ENCODE data around the gene RECQL5. TPM values are rescaled to one million over a fixed set of nuclear protein-coding genes. Genes with fewer than 3 reads are reported as not detected.

Gene RECQL5
- total and polyA plus RNA-seq, 7 donors = 5.1 to 30.1 (median 11.1) TPM

DNA sequence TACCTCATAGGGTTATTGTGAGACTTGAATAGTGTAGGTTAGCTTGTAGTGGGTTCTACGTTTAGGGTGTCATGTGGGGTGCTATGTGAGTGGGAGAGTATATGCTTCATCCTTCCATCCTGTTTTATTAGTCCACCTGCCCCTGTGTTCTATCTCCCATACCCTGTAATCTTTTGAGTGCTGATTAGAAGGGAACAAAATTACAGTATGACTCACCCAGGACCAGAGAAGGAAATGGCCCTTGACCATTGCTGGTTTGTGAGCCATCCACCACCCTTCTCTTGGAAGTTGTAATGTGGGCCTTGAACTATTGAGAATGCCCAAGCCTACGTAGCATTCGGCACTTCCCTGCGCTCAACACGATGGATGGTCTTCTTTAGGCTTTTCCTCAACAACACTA is 17.3 kb upstream of the RECQL5 start:
- intact Hi-C loops (cut with DNase I) = no loop called here
- no peak for DNase-seq
- Histone ChIP-seq H3K4me3 (no peak overlapping the region), H3K4me1 (peaks cover 0 to 58% (median 48%) of the 10 kb centered on the region in 4 donors), H3K27ac (peak overlapping the region; percentile 22 to 62 (median 26)), H3K9me3 (no peaks in the 10 kb centered on the region), H3K27me3 (no peaks in the 10 kb centered on the region), H3K36me3 (peaks cover 0 to 11% (median 0%) of the 10 kb centered on the region in 4 donors)
- WGBS, 2 donors = 82 to 92% methylated on average over 5 of the region's 5 CpGs
- TF ChIP-seq POLR2A (IDR thresholded peaks at IDR 0.05) (no peak), EP300 (IDR thresholded peaks at IDR 0.05) (no peak), POLR2AphosphoS5 (IDR thresholded peaks at IDR 0.05) (no peak)
- TF ChIP-seq, protein P1, sequence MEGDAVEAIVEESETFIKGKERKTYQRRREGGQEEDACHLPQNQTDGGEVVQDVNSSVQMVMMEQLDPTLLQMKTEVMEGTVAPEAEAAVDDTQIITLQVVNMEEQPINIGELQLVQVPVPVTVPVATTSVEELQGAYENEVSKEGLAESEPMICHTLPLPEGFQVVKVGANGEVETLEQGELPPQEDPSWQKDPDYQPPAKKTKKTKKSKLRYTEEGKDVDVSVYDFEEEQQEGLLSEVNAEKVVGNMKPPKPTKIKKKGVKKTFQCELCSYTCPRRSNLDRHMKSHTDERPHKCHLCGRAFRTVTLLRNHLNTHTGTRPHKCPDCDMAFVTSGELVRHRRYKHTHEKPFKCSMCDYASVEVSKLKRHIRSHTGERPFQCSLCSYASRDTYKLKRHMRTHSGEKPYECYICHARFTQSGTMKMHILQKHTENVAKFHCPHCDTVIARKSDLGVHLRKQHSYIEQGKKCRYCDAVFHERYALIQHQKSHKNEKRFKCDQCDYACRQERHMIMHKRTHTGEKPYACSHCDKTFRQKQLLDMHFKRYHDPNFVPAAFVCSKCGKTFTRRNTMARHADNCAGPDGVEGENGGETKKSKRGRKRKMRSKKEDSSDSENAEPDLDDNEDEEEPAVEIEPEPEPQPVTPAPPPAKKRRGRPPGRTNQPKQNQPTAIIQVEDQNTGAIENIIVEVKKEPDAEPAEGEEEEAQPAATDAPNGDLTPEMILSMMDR (IDR thresholded peaks at IDR 0.05) = no peak

DNA sequence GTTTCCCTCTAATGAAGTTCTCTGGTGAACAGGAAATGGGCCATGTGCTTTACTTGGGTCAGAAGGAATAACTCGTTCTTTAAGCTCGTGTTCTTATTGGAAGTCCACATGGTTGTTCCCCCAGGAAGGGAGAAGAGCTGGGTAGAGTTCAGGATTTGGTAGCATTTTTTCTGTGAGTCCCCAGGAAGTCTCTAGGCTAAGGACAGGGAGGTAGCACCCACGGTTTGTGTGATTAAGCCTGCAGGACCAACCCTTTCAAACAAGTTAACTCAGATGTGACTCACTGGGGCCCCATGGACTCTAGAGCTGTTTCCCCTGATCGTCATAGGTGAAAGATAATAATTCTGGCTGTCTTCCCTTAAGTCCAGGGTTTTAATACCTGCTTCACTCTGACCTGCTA is 16.6 kb upstream of the RECQL5 start:
- no peaks in the 10 kb centered on the region for H3K9me3 ChIP-seq
- TF ChIP-seq POLR2AphosphoS5 (IDR thresholded peaks at IDR 0.05) (no peak), EP300 (IDR thresholded peaks at IDR 0.05) (no peak), POLR2A (IDR thresholded peaks at IDR 0.05) (no peak)
- TF ChIP-seq, protein P1 (IDR thresholded peaks at IDR 0.05) = no peak
- no peak for DNase-seq
- H3K27me3 ChIP-seq = no peaks in the 10 kb centered on the region
- no peak overlapping the region for H3K4me3 ChIP-seq
- intact Hi-C loops (cut with DNase I) = no loop called here
- peaks cover 0 to 56% (median 45%) of the 10 kb centered on the region in 4 donors for H3K4me1 ChIP-seq
- peaks cover 0 to 18% (median under 1%) of the 10 kb centered on the region in 4 donors for H3K36me3 ChIP-seq
- WGBS, 2 donors = 52 to 79% methylated on average over 4 of the region's 4 CpGs
- H3K27ac ChIP-seq = peak overlapping the region in 1 of 4 donors; percentile 31

DNA sequence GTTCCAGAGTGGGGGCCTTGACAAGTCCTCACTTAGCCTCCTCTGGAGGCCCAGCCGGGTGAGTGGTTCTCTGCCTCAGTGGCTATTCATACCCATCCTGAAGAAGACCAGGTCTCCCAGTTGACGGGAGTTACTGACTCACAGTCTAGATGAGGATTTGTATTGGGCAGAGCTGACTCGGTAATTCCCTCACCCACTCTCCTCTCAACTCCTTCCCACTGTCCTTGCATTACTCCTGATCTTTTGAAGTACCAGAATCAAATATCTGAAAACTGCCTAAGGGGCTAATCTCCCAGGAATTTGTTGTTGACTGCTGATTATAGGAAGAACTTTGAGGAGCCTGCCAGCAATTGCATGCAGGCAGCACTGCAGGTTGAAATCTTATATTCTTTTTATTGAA is 14.3 kb upstream of the RECQL5 start:
- H3K4me3 ChIP-seq = no peak overlapping the region
- no peaks in the 10 kb centered on the region for H3K27me3 ChIP-seq
- 86 to 89% methylated on average over 3 of the region's 3 CpGs for WGBS, 2 donors
- H3K27ac ChIP-seq = peak overlapping the region; percentile 46 to 74 (median 52)
- TF ChIP-seq, protein P1 (IDR thresholded peaks at IDR 0.05) = no peak
- TF ChIP-seq EP300 (IDR thresholded peaks at IDR 0.05) = no peak
- TF ChIP-seq POLR2AphosphoS5 (IDR thresholded peaks at IDR 0.05) = peak in 2 of 4 donors; percentile 11 to 24
- no peaks in the 10 kb centered on the region for H3K9me3 ChIP-seq
- H3K4me1 ChIP-seq = peaks cover 0 to 41% (median 38%) of the 10 kb centered on the region in 4 donors
- DNase-seq = no peak
- intact Hi-C loops (cut with DNase I) = no loop called here
- H3K36me3 ChIP-seq = peaks cover 0 to 28% (median 3%) of the 10 kb centered on the region in 4 donors

DNA sequence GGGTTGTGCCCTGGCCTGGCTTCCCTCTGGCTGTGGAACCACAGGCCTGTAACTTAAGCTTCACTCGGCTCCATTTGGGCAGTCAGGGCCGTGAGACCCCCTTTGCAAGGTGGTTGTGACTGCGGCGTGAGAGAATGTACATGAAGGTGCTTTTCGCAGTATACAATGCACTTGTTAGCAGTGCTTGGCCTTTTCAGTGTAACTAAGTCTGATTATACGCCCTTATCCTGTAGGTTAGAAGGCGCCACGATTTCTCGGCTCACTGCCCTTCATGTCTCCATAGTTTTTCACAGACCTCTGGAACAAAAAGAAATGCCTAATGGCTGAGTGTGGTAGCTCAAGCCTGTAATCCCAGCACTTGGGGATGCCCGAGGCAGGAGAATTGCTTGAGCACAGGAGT is 13.5 kb upstream of the RECQL5 start:
- Histone ChIP-seq H3K36me3 (peaks cover 0 to 34% (median 3%) of the 10 kb centered on the region in 4 donors), H3K4me3 (no peak overlapping the region), H3K27me3 (no peaks in the 10 kb centered on the region), H3K4me1 (peaks cover 0 to 36% (median 33%) of the 10 kb centered on the region in 4 donors), H3K27ac (peak overlapping the region; percentile 46 to 74 (median 52)), H3K9me3 (no peaks in the 10 kb centered on the region)
- 88 to 96% methylated on average over 10 of the region's 10 CpGs for WGBS, 2 donors
- no peak for TF ChIP-seq EP300 (IDR thresholded peaks at IDR 0.05)
- TF ChIP-seq POLR2AphosphoS5 (IDR thresholded peaks at IDR 0.05) = no peak
- TF ChIP-seq POLR2A (IDR thresholded peaks at IDR 0.05) = no peak
- TF ChIP-seq, protein P1 (IDR thresholded peaks at IDR 0.05) = no peak
- intact Hi-C loops (cut with DNase I) = no loop called here
- DNase-seq = no peak

DNA sequence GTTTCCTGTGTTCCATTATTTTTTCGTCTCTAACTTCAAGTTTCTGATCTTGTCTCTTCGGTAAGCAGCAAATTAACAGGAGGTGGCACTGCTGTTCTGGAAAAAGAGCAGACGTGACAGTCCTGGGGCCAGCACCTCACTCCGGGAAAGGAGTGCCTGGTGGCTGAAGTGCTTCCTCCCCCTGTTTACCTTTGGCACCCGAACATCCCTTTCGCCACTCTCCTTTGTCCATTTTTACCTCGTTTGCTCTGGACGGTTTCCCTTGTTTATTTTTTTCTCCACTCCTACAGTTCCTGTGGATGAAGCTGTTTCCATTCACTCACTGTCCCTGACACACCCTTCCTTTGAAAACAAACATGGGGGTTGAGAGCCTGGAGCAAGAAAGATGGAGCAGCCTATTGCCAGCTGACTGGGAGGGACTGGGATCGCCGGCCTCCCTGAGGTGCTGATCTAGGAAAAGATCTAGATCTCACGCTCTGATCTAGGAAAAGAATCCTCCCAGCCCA is 12.8 kb upstream of the RECQL5 start:
- no peak for DNase-seq
- Histone ChIP-seq H3K27me3 (no peaks in the 10 kb centered on the region), H3K9me3 (no peaks in the 10 kb centered on the region), H3K4me3 (no peak overlapping the region), H3K36me3 (peaks cover 0 to 35% (median 3%) of the 10 kb centered on the region in 4 donors), H3K27ac (peak overlapping the region; percentile 46 to 74 (median 52)), H3K4me1 (peaks cover 0 to 36% (median 30%) of the 10 kb centered on the region in 4 donors)
- TF ChIP-seq, protein P1 (IDR thresholded peaks at IDR 0.05) = peak in 1 of 4 experiments; percentile 27
- no peak for TF ChIP-seq EP300 (IDR thresholded peaks at IDR 0.05)
- 19 to 64% methylated on average over 11 of the region's 11 CpGs for WGBS, 2 donors
- intact Hi-C loops (cut with DNase I) = no loop called here

Data from sigmoid colon (tissue), 7 donors.